ENCODE results near the gene FNBP1L.

DNA sequence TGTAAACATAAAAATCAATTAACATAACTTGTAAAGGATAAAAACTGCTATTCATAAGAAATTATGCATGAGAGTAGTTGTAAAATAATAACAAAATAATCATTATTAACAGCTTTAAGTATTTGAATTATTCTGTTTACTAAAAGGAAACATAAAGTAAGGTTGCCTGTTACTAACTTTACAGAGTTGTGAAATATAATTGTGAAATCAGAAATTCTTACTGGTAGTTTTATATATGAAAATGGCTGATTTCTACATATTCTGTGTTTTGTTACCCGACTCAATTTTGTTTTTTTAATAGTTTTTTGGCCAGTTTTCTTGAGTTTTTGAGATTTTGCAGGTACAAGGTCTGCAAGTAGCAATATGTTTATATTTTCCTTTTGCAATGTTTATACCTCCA lies 27.8 kb downstream of the FNBP1L start:
- TF ChIP-seq, protein P1, sequence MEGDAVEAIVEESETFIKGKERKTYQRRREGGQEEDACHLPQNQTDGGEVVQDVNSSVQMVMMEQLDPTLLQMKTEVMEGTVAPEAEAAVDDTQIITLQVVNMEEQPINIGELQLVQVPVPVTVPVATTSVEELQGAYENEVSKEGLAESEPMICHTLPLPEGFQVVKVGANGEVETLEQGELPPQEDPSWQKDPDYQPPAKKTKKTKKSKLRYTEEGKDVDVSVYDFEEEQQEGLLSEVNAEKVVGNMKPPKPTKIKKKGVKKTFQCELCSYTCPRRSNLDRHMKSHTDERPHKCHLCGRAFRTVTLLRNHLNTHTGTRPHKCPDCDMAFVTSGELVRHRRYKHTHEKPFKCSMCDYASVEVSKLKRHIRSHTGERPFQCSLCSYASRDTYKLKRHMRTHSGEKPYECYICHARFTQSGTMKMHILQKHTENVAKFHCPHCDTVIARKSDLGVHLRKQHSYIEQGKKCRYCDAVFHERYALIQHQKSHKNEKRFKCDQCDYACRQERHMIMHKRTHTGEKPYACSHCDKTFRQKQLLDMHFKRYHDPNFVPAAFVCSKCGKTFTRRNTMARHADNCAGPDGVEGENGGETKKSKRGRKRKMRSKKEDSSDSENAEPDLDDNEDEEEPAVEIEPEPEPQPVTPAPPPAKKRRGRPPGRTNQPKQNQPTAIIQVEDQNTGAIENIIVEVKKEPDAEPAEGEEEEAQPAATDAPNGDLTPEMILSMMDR (optimal IDR thresholded peaks at IDR 0.05 in 1 of 3, IDR thresholded peaks at IDR 0.05 in 1 of 3, conservative IDR thresholded peaks at IDR 0.05 in 1 of 3; ENCODE audit: extremely low read depth in 1 of 3, insufficient read depth in 2 of 3, low read length in 3 of 3) = no peak
- no peak for TF ChIP-seq EZH2 (IDR thresholded peaks at IDR 0.05; ENCODE audit: low read length)
